Measurements from ENCODE around the gene C9orf40. TPM values are rescaled to one million over a fixed set of nuclear protein-coding genes. Genes with fewer than 3 reads are reported as not detected.

The C9orf40 gene, protein sequence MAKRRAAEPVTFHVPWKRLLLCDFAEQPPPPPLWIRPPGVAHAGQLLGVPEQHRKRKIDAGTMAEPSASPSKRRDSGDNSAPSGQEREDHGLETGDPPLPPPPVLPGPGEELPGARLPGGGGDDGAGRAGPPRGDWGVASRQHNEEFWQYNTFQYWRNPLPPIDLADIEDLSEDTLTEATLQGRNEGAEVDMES
- 10 to 100 TPM; 14.0 to 19.7 TPM for total RNA-seq

DNA sequence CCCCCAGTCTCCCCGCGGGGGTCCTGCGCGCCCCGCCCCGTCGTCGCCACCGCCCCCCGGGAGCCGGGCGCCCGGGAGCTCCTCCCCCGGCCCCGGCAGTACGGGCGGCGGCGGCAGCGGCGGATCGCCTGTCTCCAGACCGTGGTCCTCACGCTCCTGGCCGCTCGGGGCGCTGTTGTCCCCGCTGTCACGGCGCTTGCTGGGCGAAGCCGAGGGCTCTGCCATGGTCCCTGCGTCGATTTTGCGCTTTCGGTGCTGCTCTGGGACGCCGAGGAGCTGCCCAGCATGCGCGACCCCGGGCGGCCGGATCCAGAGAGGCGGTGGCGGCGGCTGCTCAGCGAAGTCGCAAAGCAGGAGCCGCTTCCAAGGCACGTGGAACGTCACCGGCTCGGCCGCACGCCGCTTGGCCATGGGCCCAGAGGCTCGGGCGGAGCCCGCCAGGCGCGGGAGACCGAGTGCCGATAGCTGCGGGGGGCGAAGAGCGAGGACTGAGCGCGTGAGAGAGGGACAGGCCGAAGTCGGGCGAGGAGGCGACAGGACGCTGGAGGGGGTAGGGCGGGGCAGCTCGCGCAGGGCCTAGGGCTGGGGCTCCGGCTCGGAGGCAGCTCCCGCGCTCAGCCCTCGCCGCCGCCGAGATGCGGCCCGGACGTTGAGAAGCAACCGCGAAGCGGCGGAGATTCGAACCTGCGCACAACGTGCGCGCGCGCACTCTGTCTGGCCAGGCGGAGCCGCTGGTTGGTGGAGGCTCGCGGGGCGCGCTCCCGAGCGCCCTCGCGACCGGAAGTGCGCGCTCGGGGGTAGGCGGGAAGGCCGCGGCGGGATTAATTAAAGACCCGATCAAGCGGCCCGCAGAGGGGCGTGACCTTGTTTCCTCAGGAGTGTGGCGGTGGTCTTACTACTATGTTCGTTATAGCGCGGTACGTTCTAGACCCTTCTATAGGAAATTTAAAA, at the start of gene C9orf40:
Gene C9orf40, minus strand, starts transcription at position 712 of the 951 bp plus-strand sequence. Its CDS starts 301 bp downstream, at position 411.
- CTCF ChIA-PET = interaction anchor here (0.6 to 3.1 kb wide), 22 partner anchors 11 to 902 kb away, joined by 3 to 12 read pairs (median 4); partner anchors contain the start of genes CARNMT1, NMRK1 and OSTF1
- DNase-seq = peak; percentile 95
- POLR2A ChIA-PET = interaction anchor here (0.6 to 1.5 kb wide), 4 partner anchors 75 to 609 kb away, joined by 3 to 4 read pairs (median 4); partner anchors contain the start of genes CARNMT1, NMRK1 and OSTF1
- peak within 1 kb of the TSS; percentile 96 for H3K27ac Mint-ChIP-seq
- ATAC-seq = peak; percentile 93
- intact Hi-C loops (cut with DNase I, micrococcal nuclease) = loop anchor here (1.0 to 10.0 kb wide), 10 partner anchors 76 to 1818 kb away; partner anchors contain the start of genes CARNMT1 (in 2 of the 2), NMRK1 (in 2 of the 2), OSTF1 (in 2 of the 2) and RFK (in 1 of the 2)
- H3K9me3 Mint-ChIP-seq (ENCODE audit: low read depth) = no peaks in the 10 kb centered on the region
- no peaks in the 10 kb centered on the region for H3K27me3 Mint-ChIP-seq
- peaks cover 28% of the 10 kb centered on the region for H3K4me1 Mint-ChIP-seq
- H3K36me3 Mint-ChIP-seq (ENCODE audit: low read depth) = peaks cover 20% of the 10 kb centered on the region
- peak within 1 kb of the TSS; percentile 93 for H3K4me3 Mint-ChIP-seq

DNA sequence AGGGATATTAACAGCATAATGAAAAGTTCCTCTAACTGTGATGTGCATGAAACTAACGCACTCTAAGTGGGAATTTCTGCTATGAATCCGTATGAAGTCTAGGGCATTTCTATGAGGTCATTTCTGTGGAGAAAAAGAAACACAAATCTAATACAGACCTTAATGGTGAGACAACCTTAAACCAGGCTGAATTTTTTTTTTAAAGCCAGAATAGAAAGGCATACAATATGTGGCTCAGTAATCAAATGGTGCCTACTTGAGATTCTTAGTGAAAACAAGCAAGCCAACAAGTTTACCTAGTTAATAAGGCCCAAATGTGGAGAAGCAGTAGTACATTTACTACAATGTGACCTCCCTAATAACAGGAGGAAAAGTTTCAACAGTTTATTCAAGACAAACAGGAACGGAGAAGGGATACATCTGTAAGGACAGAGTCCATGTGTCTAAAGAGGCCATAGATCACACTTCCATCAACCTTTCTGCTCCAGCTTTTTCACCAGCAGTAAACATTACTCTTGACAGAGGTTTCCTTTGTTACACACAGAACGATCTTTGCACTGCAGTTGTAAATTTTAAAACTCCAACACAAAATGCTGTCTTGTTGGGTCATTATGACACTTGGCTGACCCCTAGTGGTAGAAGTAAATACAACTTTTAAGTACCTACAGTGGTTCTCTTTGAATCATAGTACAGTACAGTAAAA, 49.2 kb upstream of the C9orf40 start:
- Mint-ChIP-seq H3K27ac (no peak overlapping the region), H3K9me3 (ENCODE audit: low read depth) (no peaks in the 10 kb centered on the region), H3K27me3 (no peaks in the 10 kb centered on the region), H3K4me3 (no peak overlapping the region), H3K36me3 (ENCODE audit: low read depth) (peaks cover 13% of the 10 kb centered on the region), H3K4me1 (peaks cover 2% of the 10 kb centered on the region)
- CTCF ChIA-PET = interaction anchor here (0.6 to 14.8 kb wide), 8 partner anchors 9 to 227 kb away, joined by 3 to 160 read pairs (median 5); no protein-coding TSS in a partner anchor
- ATAC-seq = peak; percentile 92
- no peak for DNase-seq
- POLR2A ChIA-PET = no interaction called here
- intact Hi-C loops (cut with DNase I, micrococcal nuclease) = loop anchor here (1.0 to 5.0 kb wide), 3 partner anchors 75 to 228 kb away; no protein-coding TSS in a partner anchor

DNA sequence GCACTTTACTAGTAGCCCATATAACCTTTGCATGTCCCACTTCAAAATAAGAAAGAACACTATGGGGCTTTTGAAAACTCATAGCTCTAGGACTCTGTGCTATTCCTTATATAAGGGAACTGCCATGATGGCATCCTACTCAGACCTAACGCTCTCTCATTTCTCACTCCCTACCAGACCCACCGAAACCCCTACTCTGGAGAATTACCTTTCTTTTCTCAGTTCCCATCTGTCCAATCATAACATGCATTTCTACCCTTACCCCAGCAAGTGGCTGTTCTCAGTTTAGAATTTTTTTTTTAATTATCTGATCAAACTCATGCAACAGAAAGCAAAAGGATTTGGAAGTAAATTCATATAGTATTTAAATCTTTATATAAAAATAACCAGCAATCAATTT, 48.1 kb upstream of the C9orf40 start:
- Mint-ChIP-seq H3K4me3 (no peak overlapping the region), H3K27me3 (no peaks in the 10 kb centered on the region), H3K9me3 (ENCODE audit: low read depth) (no peaks in the 10 kb centered on the region), H3K4me1 (peaks cover 2% of the 10 kb centered on the region), H3K27ac (no peak overlapping the region), H3K36me3 (ENCODE audit: low read depth) (peaks cover 17% of the 10 kb centered on the region)
- DNase-seq = no peak
- ChIA-PET CTCF (interaction anchor here (0.6 to 14.8 kb wide), 7 partner anchors 8 to 226 kb away, joined by 3 to 160 read pairs (median 6); partner anchors contain the start of gene C9orf40), POLR2A (no interaction called here)
- ATAC-seq = no peak
- intact Hi-C loops (cut with DNase I, micrococcal nuclease) = loop anchor here (5.0 kb wide), 1 partner anchor 76 kb away; no protein-coding TSS in a partner anchor

DNA sequence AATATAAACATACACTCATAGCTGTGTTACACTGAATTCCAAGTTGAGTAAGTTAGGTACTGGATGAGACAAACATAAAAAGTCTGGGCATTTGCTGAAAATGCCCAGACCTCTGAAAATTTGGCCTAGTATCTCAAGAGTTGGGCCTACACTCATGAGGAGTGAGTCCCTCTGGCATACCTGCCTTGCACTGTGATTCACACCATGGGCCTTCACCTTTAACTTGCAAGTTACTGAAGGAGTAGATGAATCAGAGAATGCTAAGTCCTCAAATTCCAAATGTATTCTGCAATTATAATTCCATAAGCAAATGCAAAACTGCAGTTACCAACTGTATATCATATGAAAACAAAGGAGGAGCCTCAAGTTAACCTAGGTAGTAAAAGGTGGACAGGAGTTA, 32.3 kb upstream of the C9orf40 start:
- H3K4me1 Mint-ChIP-seq = no peaks in the 10 kb centered on the region
- ChIA-PET CTCF (no interaction called here), POLR2A (no interaction called here)
- ATAC-seq = no peak
- no peaks in the 10 kb centered on the region for H3K9me3 Mint-ChIP-seq (ENCODE audit: low read depth)
- intact Hi-C loops (cut with DNase I, micrococcal nuclease) = no loop called here
- DNase-seq = no peak
- peaks cover 32% of the 10 kb centered on the region for H3K36me3 Mint-ChIP-seq (ENCODE audit: low read depth)
- no peaks in the 10 kb centered on the region for H3K27me3 Mint-ChIP-seq
- no peak overlapping the region for H3K4me3 Mint-ChIP-seq
- no peak overlapping the region for H3K27ac Mint-ChIP-seq

DNA sequence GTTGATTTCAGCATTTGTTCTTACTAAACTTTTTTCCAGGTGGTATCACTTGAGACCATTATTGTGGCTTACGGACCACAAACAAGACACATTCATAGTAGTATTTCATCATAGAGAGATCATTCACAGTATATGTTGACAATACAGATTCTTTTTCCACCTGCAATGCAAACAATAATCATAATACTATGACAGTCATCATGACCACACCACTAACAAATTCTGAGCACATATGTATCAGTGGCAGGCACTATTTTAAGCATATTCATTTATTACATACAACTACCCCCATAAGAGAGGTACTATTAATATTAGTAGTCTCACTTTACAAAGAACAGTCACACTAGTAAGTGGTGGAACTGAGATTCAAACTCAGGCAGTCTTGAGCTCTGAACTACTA, 31.0 kb upstream of the C9orf40 start:
- no peaks in the 10 kb centered on the region for H3K27me3 Mint-ChIP-seq
- intact Hi-C loops (cut with DNase I, micrococcal nuclease) = no loop called here
- ATAC-seq = no peak
- H3K27ac Mint-ChIP-seq = no peak overlapping the region
- H3K4me3 Mint-ChIP-seq = no peak overlapping the region
- POLR2A ChIA-PET = no interaction called here
- no peaks in the 10 kb centered on the region for H3K9me3 Mint-ChIP-seq (ENCODE audit: low read depth)
- CTCF ChIA-PET = no interaction called here
- no peak for DNase-seq
- H3K4me1 Mint-ChIP-seq = no peaks in the 10 kb centered on the region
- H3K36me3 Mint-ChIP-seq (ENCODE audit: low read depth) = peaks cover 34% of the 10 kb centered on the region

DNA sequence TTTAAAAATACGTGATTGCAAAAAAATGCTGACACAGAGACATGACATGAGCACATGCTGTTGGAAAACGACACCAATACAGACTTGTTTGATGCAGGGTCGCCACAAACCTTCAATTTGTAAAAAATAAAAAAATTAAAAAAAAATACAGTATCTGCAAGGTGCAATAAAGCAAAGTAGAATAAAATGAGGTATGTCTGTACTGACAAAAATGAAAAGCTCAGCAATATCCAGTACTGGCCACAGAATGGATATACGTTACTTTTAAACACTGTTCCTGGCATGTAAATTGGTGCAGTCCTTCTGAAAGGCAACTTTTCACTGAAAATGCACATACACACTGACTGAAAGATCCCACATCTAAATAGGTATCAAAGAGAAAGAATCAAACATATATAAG, 27.1 kb upstream of the C9orf40 start:
- CTCF ChIA-PET = no interaction called here

DNA sequence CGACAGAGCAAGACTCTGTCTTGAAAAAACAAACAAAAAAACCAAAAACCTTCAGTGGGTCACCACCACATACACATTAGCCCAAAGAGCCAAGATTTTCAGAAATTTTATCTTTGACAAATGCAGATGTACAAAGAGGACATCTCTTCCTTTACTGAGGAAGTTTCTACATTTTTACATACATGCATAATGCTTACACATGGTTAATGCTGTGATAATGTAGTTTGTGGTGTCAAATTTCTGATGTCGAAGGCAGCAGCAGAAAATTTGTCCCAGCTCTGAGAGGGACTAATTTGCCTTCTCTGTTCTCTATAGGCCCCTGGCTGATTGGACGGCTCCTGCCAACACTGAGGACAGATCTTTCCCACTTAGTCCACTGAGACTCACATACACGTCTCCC, 24.6 kb upstream of the C9orf40 start:
- ChIA-PET CTCF (no interaction called here), POLR2A (no interaction called here)
- intact Hi-C loops (cut with DNase I, micrococcal nuclease) = no loop called here
- H3K4me3 Mint-ChIP-seq = no peak overlapping the region
- peaks cover 3% of the 10 kb centered on the region for H3K4me1 Mint-ChIP-seq
- H3K27me3 Mint-ChIP-seq = no peaks in the 10 kb centered on the region
- no peak overlapping the region for H3K27ac Mint-ChIP-seq
- no peak for DNase-seq
- peaks cover 6% of the 10 kb centered on the region for H3K9me3 Mint-ChIP-seq (ENCODE audit: low read depth)
- no peak for ATAC-seq
- H3K36me3 Mint-ChIP-seq (ENCODE audit: low read depth) = peaks cover 41% of the 10 kb centered on the region

More for the DNA sequence above, 27.1 kb upstream of the C9orf40 start:
- intact Hi-C loops (cut with DNase I, micrococcal nuclease) = no loop called here
- no peak overlapping the region for H3K4me3 Mint-ChIP-seq
- ATAC-seq (no peak), DNase-seq (no peak)
- peaks cover 47% of the 10 kb centered on the region for H3K36me3 Mint-ChIP-seq (ENCODE audit: low read depth)
- no peaks in the 10 kb centered on the region for H3K27me3 Mint-ChIP-seq
- no peaks in the 10 kb centered on the region for H3K4me1 Mint-ChIP-seq
- peaks cover 2% of the 10 kb centered on the region for H3K9me3 Mint-ChIP-seq (ENCODE audit: low read depth)
- POLR2A ChIA-PET = no interaction called here
- H3K27ac Mint-ChIP-seq = no peak overlapping the region

DNA sequence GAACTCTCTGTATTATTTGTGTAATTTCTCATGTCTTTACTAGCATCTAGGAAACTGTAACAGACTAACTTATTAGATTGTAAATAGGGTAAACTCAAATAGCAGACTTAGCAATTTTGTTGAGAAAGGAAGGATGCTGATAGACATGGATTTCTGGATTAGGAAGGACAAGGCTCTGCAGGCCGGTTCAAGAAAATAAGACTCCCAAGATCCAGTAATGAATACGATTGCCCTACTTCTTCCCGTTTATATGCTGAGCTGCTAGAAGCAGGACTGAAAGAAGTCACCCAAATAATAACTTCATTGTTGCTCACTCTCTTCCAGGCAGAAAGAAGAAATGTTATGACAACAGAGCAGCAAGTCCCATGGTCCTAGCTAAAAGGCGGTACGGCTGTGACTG, 22.8 kb upstream of the C9orf40 start:
- H3K27me3 Mint-ChIP-seq = no peaks in the 10 kb centered on the region
- H3K27ac Mint-ChIP-seq = no peak overlapping the region
- POLR2A ChIA-PET = no interaction called here
- peaks cover 3% of the 10 kb centered on the region for H3K4me1 Mint-ChIP-seq
- CTCF ChIA-PET = interaction anchor here (0.8 kb wide), 2 partner anchors 9 to 15 kb away, joined by 3 read pairs; no protein-coding TSS in a partner anchor
- DNase-seq = no peak
- H3K36me3 Mint-ChIP-seq (ENCODE audit: low read depth) = peaks cover 39% of the 10 kb centered on the region
- H3K4me3 Mint-ChIP-seq = no peak overlapping the region
- intact Hi-C loops (cut with DNase I, micrococcal nuclease) = no loop called here
- ATAC-seq = no peak
- H3K9me3 Mint-ChIP-seq (ENCODE audit: low read depth) = peaks cover 6% of the 10 kb centered on the region

DNA sequence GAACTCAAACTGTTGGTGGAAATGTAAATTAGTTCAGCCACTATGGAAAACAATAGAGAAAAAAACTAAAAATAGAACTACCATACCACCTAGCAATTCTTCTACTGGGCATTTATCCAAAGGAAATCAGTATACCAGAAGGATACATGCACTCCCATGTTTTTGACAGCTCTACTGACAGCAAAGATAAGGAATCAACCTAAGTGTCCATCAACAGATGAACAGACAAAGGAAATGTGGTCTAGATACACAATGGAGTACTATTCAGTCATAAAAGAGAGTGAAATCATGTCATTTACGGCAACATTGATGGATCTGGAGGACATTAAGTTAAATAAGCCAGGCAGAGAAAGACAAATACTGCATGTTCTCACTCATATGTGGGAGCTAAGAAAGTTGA, 21.8 kb upstream of the C9orf40 start:
- Mint-ChIP-seq H3K36me3 (ENCODE audit: low read depth) (peaks cover 33% of the 10 kb centered on the region), H3K27me3 (no peaks in the 10 kb centered on the region), H3K4me1 (peaks cover 3% of the 10 kb centered on the region), H3K9me3 (ENCODE audit: low read depth) (peaks cover 6% of the 10 kb centered on the region), H3K4me3 (no peak overlapping the region), H3K27ac (no peak overlapping the region)
- POLR2A ChIA-PET = no interaction called here
- ATAC-seq (no peak), DNase-seq (no peak)
- intact Hi-C loops (cut with DNase I, micrococcal nuclease) = no loop called here
- CTCF ChIA-PET = interaction anchor here (0.6 kb wide), 2 partner anchors 15 to 1475 kb away, joined by 3 to 4 read pairs; no protein-coding TSS in a partner anchor

DNA sequence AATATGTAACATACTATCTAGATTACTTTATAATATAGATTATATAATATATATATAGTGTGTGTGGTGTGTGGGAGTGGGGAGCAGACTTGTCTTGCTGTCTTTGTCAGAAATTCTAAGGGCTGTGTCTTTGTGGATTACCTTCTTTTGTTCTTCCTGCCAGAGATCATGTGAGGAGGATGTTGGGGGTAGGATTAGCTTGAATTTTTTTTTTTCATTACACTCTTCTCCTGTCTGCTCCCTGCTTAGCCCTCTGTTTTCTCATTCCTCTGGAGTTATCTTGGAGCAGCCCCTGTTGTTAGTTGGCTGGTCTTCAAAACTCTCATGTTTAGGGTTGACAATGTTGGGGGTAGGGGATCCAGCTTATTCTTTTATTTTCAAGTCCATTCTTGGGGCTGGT, 21.0 kb upstream of the C9orf40 start:
- Mint-ChIP-seq H3K36me3 (ENCODE audit: low read depth) (peaks cover 32% of the 10 kb centered on the region), H3K9me3 (ENCODE audit: low read depth) (peaks cover 6% of the 10 kb centered on the region), H3K4me3 (no peak overlapping the region), H3K27ac (no peak overlapping the region), H3K4me1 (peaks cover 3% of the 10 kb centered on the region), H3K27me3 (no peaks in the 10 kb centered on the region)
- no peak for ATAC-seq
- DNase-seq = no peak
- ChIA-PET POLR2A (no interaction called here), CTCF (interaction anchor here (0.6 kb wide), 1 partner anchor 14 kb away, joined by 4 read pairs; no protein-coding TSS in a partner anchor)
- intact Hi-C loops (cut with DNase I, micrococcal nuclease) = no loop called here

DNA sequence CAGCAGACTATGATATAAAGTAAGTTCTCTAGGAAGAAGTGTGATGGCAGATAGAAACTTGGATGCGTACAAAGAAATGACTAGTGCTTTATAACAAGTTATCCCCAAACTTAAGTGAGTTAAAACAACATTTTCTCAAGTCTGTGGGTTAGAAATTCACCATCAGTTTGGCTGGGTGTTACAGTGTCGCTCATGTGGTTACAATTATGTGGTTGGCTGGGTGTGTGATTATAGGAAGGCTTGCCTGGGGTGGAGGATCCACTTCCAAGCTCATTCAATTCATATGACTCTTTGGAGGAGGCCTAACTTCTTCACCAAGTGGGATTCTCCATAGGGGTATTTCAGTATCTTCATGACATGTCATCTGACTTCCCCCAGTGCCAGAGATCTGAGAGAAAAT, 10.3 kb upstream of the C9orf40 start:
- ChIA-PET POLR2A (no interaction called here), CTCF (no interaction called here)
- DNase-seq = no peak
- no peak overlapping the region for H3K4me3 Mint-ChIP-seq
- H3K27ac Mint-ChIP-seq = no peak overlapping the region
- peaks cover 22% of the 10 kb centered on the region for H3K9me3 Mint-ChIP-seq (ENCODE audit: low read depth)
- no peaks in the 10 kb centered on the region for H3K27me3 Mint-ChIP-seq
- no peak for ATAC-seq
- H3K36me3 Mint-ChIP-seq (ENCODE audit: low read depth) = peaks cover 36% of the 10 kb centered on the region
- intact Hi-C loops (cut with DNase I, micrococcal nuclease) = no loop called here
- no peaks in the 10 kb centered on the region for H3K4me1 Mint-ChIP-seq

Data from activated CD4-positive, alpha-beta T cell treated with anti-CD3 and anti-CD28 coated beads for 36 hours (primary cell).